Activated naive CD8-positive, alpha-beta T cell (primary cell): Measurements from ENCODE around the gene SLIT3.

Source experiments
- H3K27ac Mint-ChIP-seq: one replicate; pipeline ENCODE4 v1.8.0; 2021; ENCODE audit warnings: mixed read lengths
- H3K27me3 Mint-ChIP-seq: one replicate; pipeline ENCODE4 v1.8.0; 2021; ENCODE audit warnings: mixed read lengths
- H3K36me3 Mint-ChIP-seq: one replicate; pipeline ENCODE4 v1.8.0; 2021; ENCODE audit warnings: mixed read lengths
- H3K4me1 Mint-ChIP-seq: one replicate; pipeline ENCODE4 v1.8.0; 2021; ENCODE audit warnings: low read depth, mixed read lengths
- H3K4me3 Mint-ChIP-seq: one replicate; pipeline ENCODE4 v1.8.0; 2021; ENCODE audit warnings: mild to moderate bottlenecking, mixed read lengths
- H3K9me3 Mint-ChIP-seq: one replicate; pipeline ENCODE4 v1.8.0; 2021; ENCODE audit warnings: low read depth, mixed read lengths

SLIT3 gene

DNA sequence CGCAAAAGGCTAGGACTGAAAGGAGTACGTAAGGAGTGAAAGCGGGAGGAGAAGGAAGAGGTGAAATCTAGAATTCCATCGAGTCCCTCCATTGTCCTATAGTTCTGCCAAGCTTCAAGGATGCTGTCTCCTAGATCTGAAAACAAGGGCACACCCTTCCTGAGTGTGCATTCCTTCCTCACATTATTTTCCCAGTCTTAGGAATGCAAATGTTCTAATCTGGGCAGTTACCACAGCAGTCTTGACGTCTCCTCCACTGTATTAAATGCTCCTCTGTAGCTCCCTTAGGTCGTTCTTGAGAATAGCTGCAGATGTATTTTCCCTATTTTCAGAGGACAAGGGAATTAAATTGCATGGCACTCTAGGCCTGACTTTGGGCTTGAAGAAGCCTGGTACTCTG lies 127.6 kb downstream of the SLIT3 start:
- Mint-ChIP-seq H3K4me3 (no peak overlapping the region), H3K27ac (no peak overlapping the region), H3K9me3 (no peaks in the 10 kb centered on the region), H3K27me3 (no peaks in the 10 kb centered on the region), H3K36me3 (no peaks in the 10 kb centered on the region), H3K4me1 (no peaks in the 10 kb centered on the region)

DNA sequence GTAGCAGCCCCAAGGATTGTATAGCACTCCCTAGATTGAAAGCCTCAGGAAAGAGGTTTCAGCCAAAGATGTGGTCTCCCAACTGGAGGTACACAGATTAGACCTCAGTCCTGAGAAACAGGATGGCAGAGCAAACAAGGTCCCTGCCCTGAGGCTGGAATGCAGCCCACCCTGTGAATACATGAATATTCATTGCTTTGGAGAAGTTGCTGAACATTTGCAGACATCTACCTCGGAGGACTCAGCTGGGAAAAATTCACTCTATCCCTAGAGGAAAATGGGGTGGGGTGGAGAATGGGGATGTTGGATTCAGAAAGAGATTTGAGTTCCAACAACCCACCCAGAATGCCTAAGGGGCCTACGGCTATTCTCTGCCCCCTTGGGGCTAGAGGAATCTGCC lies 129.4 kb downstream of the SLIT3 start:
- Mint-ChIP-seq H3K27ac (no peak overlapping the region), H3K4me3 (no peak overlapping the region), H3K9me3 (no peaks in the 10 kb centered on the region), H3K4me1 (no peaks in the 10 kb centered on the region), H3K36me3 (no peaks in the 10 kb centered on the region), H3K27me3 (no peaks in the 10 kb centered on the region)

DNA sequence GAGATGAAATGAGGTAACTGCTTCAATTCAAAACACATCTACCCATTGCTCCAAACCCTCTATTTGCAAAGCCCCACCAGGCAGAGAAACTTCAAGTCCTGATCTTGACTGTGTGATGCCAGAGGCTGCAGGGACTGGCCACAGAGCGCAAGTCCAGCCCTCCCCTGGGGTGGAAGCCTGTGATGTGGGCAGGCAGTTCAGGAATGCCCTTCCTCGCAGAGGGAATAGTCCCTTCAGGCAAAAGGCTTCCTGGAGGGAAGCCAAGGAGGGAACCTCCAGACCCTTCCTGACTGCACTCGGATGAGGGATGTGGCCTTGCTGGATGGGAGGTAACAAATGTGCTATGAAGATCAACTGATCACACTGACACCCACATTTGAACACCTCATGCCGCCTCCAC lies 131.2 kb downstream of the SLIT3 start:
- no peaks in the 10 kb centered on the region for H3K4me1 Mint-ChIP-seq
- H3K4me3 Mint-ChIP-seq = no peak overlapping the region
- H3K27me3 Mint-ChIP-seq = no peaks in the 10 kb centered on the region
- H3K36me3 Mint-ChIP-seq = no peaks in the 10 kb centered on the region
- H3K27ac Mint-ChIP-seq = no peak overlapping the region
- H3K9me3 Mint-ChIP-seq = no peaks in the 10 kb centered on the region

DNA sequence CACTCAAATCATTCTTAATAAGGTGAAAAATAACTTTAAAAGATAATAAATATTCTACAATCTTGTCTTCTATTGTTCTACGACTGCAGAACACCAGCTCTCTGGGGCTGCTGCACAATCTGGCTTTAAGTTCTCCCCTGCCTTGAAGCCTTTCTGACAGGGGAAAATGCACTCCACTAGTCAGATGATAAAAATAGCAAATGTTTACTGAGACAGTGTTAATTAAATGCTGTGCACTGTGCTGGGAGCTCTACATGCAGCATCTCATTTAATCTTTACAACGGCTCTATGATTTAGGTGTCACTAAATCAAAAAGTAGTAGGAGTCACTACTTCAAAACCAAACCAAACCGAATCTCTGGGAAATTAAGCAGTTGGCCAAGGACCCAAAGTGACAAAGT lies 132.7 kb downstream of the SLIT3 start:
- Mint-ChIP-seq H3K27me3 (no peaks in the 10 kb centered on the region), H3K27ac (no peak overlapping the region), H3K9me3 (no peaks in the 10 kb centered on the region), H3K4me3 (no peak overlapping the region), H3K36me3 (no peaks in the 10 kb centered on the region), H3K4me1 (no peaks in the 10 kb centered on the region)

DNA sequence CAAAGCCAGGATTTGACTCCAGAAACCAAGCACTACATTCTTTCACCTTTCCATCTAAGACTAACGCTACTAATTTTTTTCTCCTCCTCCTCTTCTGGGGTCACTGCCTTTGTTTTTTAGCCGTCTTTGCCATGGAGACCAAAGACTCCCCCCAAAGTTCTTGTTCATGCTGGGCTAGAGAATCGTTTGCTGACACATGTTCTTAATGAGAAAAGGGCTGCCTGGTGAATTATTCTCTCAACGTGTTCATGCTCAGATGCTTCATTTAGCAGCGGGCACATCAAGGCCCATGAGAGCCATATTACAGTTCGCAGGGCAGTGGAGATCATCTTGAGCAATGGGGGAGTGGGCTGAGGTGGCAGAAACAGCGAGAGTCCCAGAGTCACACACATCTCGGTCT lies 134.9 kb downstream of the SLIT3 start:
- no peak overlapping the region for H3K4me3 Mint-ChIP-seq
- no peaks in the 10 kb centered on the region for H3K36me3 Mint-ChIP-seq
- H3K27ac Mint-ChIP-seq = no peak overlapping the region
- H3K9me3 Mint-ChIP-seq = no peaks in the 10 kb centered on the region
- H3K27me3 Mint-ChIP-seq = no peaks in the 10 kb centered on the region
- H3K4me1 Mint-ChIP-seq = no peaks in the 10 kb centered on the region

DNA sequence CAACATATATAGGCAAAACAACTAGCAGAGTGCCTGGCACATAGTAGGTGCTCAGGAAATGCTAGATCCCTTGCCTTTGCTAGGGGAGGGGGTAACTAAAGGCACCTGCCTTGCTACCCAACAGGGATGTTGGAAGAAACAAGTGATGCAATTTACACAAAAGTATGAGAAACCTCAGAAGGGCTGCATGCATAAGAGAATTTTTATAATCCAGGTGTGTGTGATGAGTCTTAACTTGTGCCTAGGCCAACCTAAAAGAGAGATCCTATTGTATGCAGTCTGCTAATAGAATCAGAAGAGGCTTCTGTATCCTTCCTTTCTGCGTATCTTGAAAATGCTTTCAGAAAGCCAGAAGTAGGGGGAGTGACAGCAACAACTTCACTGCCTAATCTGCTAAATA lies 135.9 kb downstream of the SLIT3 start:
- no peak overlapping the region for H3K4me3 Mint-ChIP-seq
- H3K27ac Mint-ChIP-seq = no peak overlapping the region
- H3K27me3 Mint-ChIP-seq = no peaks in the 10 kb centered on the region
- H3K4me1 Mint-ChIP-seq = no peaks in the 10 kb centered on the region
- H3K36me3 Mint-ChIP-seq = no peaks in the 10 kb centered on the region
- H3K9me3 Mint-ChIP-seq = no peaks in the 10 kb centered on the region

DNA sequence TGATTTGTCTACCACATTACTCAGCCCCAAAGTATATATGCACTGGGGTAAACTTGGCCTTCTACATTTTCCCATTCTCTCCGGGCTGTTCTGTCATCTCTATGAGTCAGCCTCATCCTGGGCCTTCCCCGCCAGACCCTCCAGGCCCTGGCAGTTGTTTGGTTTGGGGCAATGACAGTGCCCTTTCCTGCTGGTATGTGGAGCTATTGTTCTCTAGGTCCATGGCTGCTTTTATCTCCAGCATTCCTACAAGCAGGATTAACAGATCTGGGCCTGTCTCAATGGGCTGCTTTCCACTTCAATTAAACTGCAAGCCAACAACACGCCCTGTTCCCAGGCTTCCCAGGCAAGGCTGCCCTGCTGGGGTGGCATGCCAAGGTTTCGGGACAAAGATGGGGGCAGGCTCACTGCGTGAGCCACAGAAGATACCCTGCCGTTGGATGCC lies 136.4 kb downstream of the SLIT3 start:
- Mint-ChIP-seq H3K36me3 (no peaks in the 10 kb centered on the region), H3K9me3 (no peaks in the 10 kb centered on the region), H3K27ac (no peak overlapping the region), H3K4me3 (no peak overlapping the region), H3K4me1 (no peaks in the 10 kb centered on the region), H3K27me3 (no peaks in the 10 kb centered on the region)

DNA sequence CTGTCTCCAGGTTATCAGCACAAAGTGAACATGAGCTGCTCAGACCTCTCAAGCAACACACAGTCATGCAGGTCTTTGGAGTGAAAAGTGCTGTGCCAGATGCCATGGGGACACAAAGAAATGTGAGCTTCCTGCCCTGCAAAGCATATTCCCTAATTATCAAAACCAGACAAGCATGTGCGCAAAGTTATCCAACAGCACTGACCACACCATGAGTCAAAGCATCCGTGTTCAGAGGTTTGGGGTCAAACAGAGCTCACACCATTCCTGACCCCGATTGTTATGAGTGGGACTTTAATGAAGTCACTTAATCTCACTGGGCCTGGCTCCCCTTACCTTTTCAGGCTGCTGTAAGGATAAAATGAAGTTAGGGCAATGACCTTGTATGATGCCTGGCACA lies 138.5 kb downstream of the SLIT3 start:
- Mint-ChIP-seq H3K9me3 (peaks cover 7% of the 10 kb centered on the region), H3K4me1 (no peaks in the 10 kb centered on the region), H3K27ac (no peak overlapping the region), H3K4me3 (no peak overlapping the region), H3K27me3 (no peaks in the 10 kb centered on the region), H3K36me3 (no peaks in the 10 kb centered on the region)

DNA sequence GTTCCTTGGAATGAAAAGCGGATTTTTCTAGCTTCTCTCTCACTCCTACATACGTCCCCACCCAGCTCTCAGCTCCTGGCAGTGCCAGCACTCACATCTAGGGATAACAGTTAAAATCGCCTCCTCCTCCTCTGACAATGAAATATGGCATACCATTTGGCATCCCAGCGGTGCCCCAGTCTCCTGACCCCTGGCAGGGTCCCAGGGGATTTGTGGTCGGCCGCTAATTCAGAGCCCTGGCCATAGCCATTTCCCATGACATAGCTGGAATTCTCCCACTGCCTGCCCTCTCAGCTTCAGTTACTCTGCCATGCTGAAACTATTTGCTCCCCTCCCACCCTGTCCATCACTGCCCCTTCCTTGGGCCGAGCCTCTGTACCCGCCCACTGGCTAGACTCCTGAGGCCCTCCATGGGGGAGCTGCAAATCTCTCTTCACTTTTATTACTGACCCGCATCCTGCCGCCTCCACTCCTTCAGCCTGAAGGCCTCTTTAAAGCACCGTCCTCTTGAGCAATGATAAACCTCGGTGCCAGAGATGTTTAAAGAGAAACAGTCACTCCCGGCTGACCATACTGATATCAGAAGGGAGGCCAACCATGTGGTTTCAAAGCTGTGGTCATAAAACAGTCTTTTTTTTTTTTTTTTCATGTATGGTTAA lies 139.8 kb downstream of the SLIT3 start:
- Mint-ChIP-seq H3K9me3 (peaks cover 10% of the 10 kb centered on the region), H3K4me3 (no peak overlapping the region), H3K27me3 (no peaks in the 10 kb centered on the region), H3K27ac (no peak overlapping the region), H3K4me1 (no peaks in the 10 kb centered on the region), H3K36me3 (no peaks in the 10 kb centered on the region)

DNA sequence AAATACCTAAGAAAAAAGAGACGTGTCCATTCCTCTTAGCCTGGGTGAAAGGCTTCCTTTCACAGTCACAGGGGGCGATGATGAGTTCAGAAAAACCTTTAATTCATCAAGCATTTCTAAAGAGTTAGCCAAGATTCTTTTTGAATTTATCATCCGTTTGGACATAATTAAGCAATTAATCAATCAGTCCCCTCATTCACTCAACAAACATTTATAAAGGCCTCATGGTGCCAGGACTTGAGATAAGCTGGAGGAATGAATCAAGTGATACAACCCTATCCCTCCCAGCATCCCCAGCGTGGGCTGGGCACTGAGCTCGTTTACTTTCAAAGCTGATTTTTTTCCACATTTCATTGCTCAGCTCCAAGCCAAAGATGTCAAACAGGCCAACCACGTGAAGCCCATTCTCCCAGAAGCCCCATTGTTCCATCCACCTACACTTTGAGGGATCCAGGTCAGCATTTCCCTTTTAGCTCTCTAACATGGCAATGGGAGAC lies 140.5 kb downstream of the SLIT3 start:
- H3K4me3 Mint-ChIP-seq = no peak overlapping the region
- no peaks in the 10 kb centered on the region for H3K4me1 Mint-ChIP-seq
- peaks cover 10% of the 10 kb centered on the region for H3K9me3 Mint-ChIP-seq
- no peaks in the 10 kb centered on the region for H3K36me3 Mint-ChIP-seq
- H3K27ac Mint-ChIP-seq = no peak overlapping the region
- no peaks in the 10 kb centered on the region for H3K27me3 Mint-ChIP-seq

DNA sequence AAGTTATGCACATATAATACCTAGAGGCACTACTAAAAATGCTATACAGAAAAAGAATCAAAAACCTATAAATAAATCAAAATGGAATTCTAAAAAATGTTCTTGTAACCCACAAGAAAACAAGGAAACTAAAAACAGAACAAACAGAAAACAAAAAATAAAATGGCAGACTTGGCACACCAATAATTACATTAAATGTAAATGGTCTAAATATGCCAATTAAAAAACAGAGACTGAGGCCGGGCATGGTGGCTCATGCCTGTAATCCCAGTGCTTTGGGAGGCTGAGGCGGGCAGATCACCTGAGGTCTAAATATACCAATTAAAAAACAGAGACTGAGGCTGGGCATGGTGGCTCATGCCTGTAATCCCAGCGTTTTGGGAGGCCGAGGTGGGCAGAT lies 142.2 kb downstream of the SLIT3 start:
- Mint-ChIP-seq H3K27ac (no peak overlapping the region), H3K4me3 (no peak overlapping the region), H3K4me1 (no peaks in the 10 kb centered on the region), H3K9me3 (peaks cover 10% of the 10 kb centered on the region), H3K36me3 (no peaks in the 10 kb centered on the region), H3K27me3 (peaks cover 2% of the 10 kb centered on the region)

DNA sequence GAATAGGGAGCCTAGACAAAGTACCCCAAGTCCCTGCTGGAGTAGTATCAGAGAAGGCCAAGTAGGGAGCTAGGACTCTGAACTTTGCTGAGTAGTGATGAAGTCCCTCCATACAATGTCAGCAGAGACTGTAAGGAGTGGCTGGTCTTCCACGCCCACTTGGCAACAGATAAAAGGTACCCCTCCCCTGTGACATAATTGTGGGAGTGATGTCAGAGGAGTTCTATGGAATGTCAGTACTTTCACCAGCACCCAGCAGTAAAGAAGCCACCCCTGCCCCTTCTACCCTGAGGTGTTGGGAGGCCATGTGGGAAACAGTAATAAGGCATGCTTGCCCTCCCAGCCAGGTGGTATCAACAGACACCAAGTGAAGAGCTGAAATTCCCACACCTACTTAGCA lies 143.9 kb downstream of the SLIT3 start:
- no peaks in the 10 kb centered on the region for H3K4me1 Mint-ChIP-seq
- H3K9me3 Mint-ChIP-seq = peaks cover 10% of the 10 kb centered on the region
- H3K27ac Mint-ChIP-seq = no peak overlapping the region
- no peaks in the 10 kb centered on the region for H3K36me3 Mint-ChIP-seq
- H3K4me3 Mint-ChIP-seq = no peak overlapping the region
- H3K27me3 Mint-ChIP-seq = peaks cover 3% of the 10 kb centered on the region

DNA sequence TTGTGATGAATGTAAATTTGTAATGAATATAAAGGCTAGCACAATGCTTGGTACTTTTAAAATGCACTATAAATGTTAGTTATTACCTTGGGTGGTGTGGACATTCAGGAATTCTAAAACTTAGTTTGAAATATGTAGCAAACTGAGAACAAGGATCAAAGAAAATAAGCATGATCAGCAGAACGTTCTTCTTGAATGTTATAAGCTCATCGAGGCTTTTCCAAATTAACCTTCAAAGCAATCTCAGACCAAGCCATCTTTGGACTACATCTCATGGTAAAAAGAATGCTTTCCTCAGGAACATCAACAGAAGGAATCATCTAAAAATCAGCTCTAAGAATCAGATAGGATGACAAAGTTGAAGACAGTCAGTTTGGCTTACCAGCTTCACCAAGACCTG lies 146.3 kb downstream of the SLIT3 start:
- H3K27me3 Mint-ChIP-seq = peaks cover 3% of the 10 kb centered on the region
- no peak overlapping the region for H3K4me3 Mint-ChIP-seq
- peaks cover 10% of the 10 kb centered on the region for H3K9me3 Mint-ChIP-seq
- H3K27ac Mint-ChIP-seq = no peak overlapping the region
- H3K4me1 Mint-ChIP-seq = no peaks in the 10 kb centered on the region
- no peaks in the 10 kb centered on the region for H3K36me3 Mint-ChIP-seq

DNA sequence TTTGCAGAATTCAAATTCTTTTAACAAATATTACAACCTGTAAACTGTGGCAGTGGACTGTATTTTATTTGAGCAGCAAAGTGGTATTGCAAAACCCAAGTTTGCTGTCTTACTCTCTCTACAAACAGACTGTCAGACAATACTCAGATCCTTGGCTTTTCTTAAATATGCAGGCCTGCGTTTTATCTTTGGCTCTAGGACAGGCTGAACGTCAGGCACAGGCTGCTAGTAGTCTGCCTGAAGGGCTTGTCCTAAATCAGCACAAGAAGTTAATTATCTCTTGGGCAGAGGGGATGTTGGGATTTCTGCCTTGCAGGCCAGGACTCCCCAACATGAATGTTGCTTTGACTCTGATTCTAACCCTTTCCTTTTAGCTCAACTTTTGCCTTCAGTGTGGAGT lies 147.5 kb downstream of the SLIT3 start:
- no peaks in the 10 kb centered on the region for H3K36me3 Mint-ChIP-seq
- H3K27me3 Mint-ChIP-seq = peaks cover 3% of the 10 kb centered on the region
- no peak overlapping the region for H3K27ac Mint-ChIP-seq
- no peak overlapping the region for H3K4me3 Mint-ChIP-seq
- H3K9me3 Mint-ChIP-seq = peaks cover 10% of the 10 kb centered on the region
- no peaks in the 10 kb centered on the region for H3K4me1 Mint-ChIP-seq

DNA sequence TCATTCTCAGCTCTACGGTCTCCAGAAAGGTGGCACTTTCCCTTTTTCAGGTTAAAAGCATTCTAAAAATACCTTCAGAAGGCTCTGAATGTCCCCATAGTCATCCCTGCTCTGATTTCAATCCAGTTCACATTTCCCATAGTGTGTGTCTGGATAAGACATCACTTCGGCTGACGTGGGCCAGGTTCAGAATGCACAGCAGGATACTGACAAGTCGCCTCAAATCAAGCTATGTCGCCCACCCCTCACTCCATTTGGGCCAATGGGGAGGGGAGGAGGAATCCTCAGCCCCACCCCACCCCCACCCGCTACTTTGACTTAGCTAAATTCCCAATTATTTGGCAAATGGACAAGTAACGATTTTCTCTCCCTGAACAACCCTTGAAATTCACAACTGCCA lies 148.0 kb downstream of the SLIT3 start:
- no peak overlapping the region for H3K4me3 Mint-ChIP-seq
- H3K27me3 Mint-ChIP-seq = peaks cover 3% of the 10 kb centered on the region
- no peaks in the 10 kb centered on the region for H3K36me3 Mint-ChIP-seq
- H3K9me3 Mint-ChIP-seq = peaks cover 8% of the 10 kb centered on the region
- H3K27ac Mint-ChIP-seq = no peak overlapping the region
- no peaks in the 10 kb centered on the region for H3K4me1 Mint-ChIP-seq

DNA sequence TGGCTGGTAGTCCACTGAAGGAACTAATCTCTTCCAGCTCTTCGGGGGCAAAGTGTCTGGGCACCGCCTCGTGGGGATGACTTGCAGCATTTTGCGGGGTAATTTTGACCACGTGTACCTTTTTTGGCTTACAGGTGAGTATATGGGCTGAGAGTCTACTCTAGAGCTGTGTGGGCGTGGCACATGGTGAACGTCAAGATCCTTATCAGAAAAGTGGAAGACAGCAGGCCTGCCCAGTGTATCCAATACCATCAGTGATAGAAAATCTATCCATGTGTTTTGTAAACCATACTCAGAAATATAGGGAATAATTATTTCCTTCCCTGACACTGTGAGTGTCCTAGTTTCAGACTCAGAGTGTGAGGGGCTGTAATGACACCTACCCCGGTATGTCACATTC lies 148.5 kb downstream of the SLIT3 start:
- no peaks in the 10 kb centered on the region for H3K4me1 Mint-ChIP-seq
- no peak overlapping the region for H3K4me3 Mint-ChIP-seq
- H3K9me3 Mint-ChIP-seq = peaks cover 3% of the 10 kb centered on the region
- H3K27ac Mint-ChIP-seq = no peak overlapping the region
- H3K36me3 Mint-ChIP-seq = no peaks in the 10 kb centered on the region
- peaks cover 3% of the 10 kb centered on the region for H3K27me3 Mint-ChIP-seq
